Measurements from ENCODE around the gene ACOT11.

GRCh38 chr1:54567961-54568360 lies 19.9 kb downstream of the ACOT11 start:
- TF ChIP-seq CTCF (conservative IDR thresholded peaks at IDR 0.05 in 1 of 2, IDR thresholded peaks at IDR 0.05 in 1 of 2; ENCODE audit: low read depth in 1 of 2, low read length in 2 of 2) (no peak), EZH2 (IDR thresholded peaks at IDR 0.05; ENCODE audit: low read length, missing control alignments) (no peak)

All from fibroblast of lung (primary cell).